HEK293 (cell line): ENCODE data around the gene GRM2.

Experiments used
- BCL11A ChIP-seq: fragments of 450-650 bp; formaldehyde crosslinking; IDR thresholded peaks from 2 replicates; pipeline ENCODE4 v1.5.1; 2016; ENCODE audit warnings: low read depth, missing biosample characterization, missing genetic modification characterization
- GLIS1 ChIP-seq: fragments of 450-650 bp; formaldehyde crosslinking; IDR thresholded peaks from 2 replicates; pipeline ENCODE4 v1.5.1; 2016; ENCODE audit warnings: missing biosample characterization, missing genetic modification characterization
- ZBTB8A ChIP-seq: fragments of 450-650 bp; formaldehyde crosslinking; IDR thresholded peaks from 2 replicates; pipeline ENCODE4 v1.5.1; 2016; ENCODE audit warnings: missing biosample characterization, missing genetic modification characterization
- ZNF10 ChIP-seq: fragments of 450-650 bp; formaldehyde crosslinking; IDR thresholded peaks from 2 replicates; pipeline ENCODE4 v1.5.1; 2017; ENCODE audit warnings: missing biosample characterization, missing genetic modification characterization
- ZNF146 ChIP-seq: fragments of 450-650 bp; formaldehyde crosslinking; IDR thresholded peaks from 2 replicates; pipeline ENCODE4 v1.5.1; 2016; ENCODE audit warnings: missing biosample characterization, missing genetic modification characterization
- ZNF202 ChIP-seq: fragments of 450-650 bp; formaldehyde crosslinking; IDR thresholded peaks from 2 replicates; pipeline ENCODE4 v1.5.1; 2016; ENCODE audit warnings: missing biosample characterization, missing genetic modification characterization, borderline replicate concordance
- ZNF214 ChIP-seq: fragments of 450-650 bp; formaldehyde crosslinking; IDR thresholded peaks from 2 replicates; pipeline ENCODE4 v1.5.1; 2017; ENCODE audit warnings: missing biosample characterization, mild to moderate bottlenecking, missing genetic modification characterization, borderline replicate concordance
- ZNF23 ChIP-seq: fragments of 450-650 bp; formaldehyde crosslinking; IDR thresholded peaks from 2 replicates; pipeline ENCODE4 v1.5.1; 2016; ENCODE audit warnings: missing biosample characterization, missing genetic modification characterization, borderline replicate concordance
- ZNF354C ChIP-seq: fragments of 450-650 bp; formaldehyde crosslinking; IDR thresholded peaks from 2 replicates; pipeline ENCODE4 v1.5.1; 2016; ENCODE audit warnings: missing biosample characterization, missing genetic modification characterization, low read depth, borderline replicate concordance
- ZNF473 ChIP-seq: fragments of 450-650 bp; formaldehyde crosslinking; IDR thresholded peaks from 2 replicates; pipeline ENCODE4 v1.5.1; 2017; ENCODE audit warnings: missing biosample characterization, missing genetic modification characterization
- ZNF529 ChIP-seq: fragments of 450-650 bp; formaldehyde crosslinking; IDR thresholded peaks from 2 replicates; pipeline ENCODE4 v1.5.1; 2017; ENCODE audit warnings: missing genetic modification characterization, missing biosample characterization; ENCODE audit not compliant: insufficient replicate concordance
- ZNF560 ChIP-seq: fragments of 450-650 bp; formaldehyde crosslinking; IDR thresholded peaks from 2 replicates; pipeline ENCODE4 v1.5.1; 2017; ENCODE audit warnings: missing biosample characterization, missing genetic modification characterization, borderline replicate concordance
- ZNF571 ChIP-seq: fragments of 450-650 bp; formaldehyde crosslinking; IDR thresholded peaks from 2 replicates; pipeline ENCODE4 v1.5.0; 2017; ENCODE audit warnings: missing biosample characterization, missing genetic modification characterization
- ZNF629 ChIP-seq: fragments of 450-650 bp; formaldehyde crosslinking; IDR thresholded peaks from 2 replicates; pipeline ENCODE4 v1.5.1; 2017; ENCODE audit warnings: missing biosample characterization, missing genetic modification characterization
- ZNF654 ChIP-seq: fragments of 450-650 bp; formaldehyde crosslinking; IDR thresholded peaks from 2 replicates; pipeline ENCODE4 v1.5.1; 2016; ENCODE audit warnings: low read depth, missing biosample characterization, missing genetic modification characterization
- ZNF76 ChIP-seq: fragments of 450-650 bp; formaldehyde crosslinking; IDR thresholded peaks from 2 replicates; pipeline ENCODE4; 2016; ENCODE audit warnings: low read depth, missing biosample characterization, missing genetic modification characterization, borderline replicate concordance
- ZNF768 ChIP-seq: fragments of 450-650 bp; formaldehyde crosslinking; IDR thresholded peaks from 2 replicates; pipeline ENCODE4 v1.5.1; 2018; ENCODE audit warnings: missing biosample characterization, mild to moderate bottlenecking, missing genetic modification characterization
- ZSCAN30 ChIP-seq: fragments of 450-650 bp; IDR thresholded peaks from 2 replicates; pipeline ENCODE4 v1.5.1; 2018; ENCODE audit warnings: missing biosample characterization, mild to moderate bottlenecking, missing genetic modification characterization, moderate library complexity
- TF ChIP-seq, protein P1 (sequence below): fragments of 450-650 bp; formaldehyde crosslinking; IDR thresholded peaks from 2 replicates; pipeline ENCODE4 v1.5.1; 2016; ENCODE audit warnings: missing biosample characterization, missing genetic modification characterization, low read depth
- TF ChIP-seq, protein P2 (sequence below): fragments of 450-650 bp; IDR thresholded peaks from 2 replicates; pipeline ENCODE4 v1.5.1; 2018; ENCODE audit warnings: missing biosample characterization, missing genetic modification characterization
- TF ChIP-seq, protein P3 (sequence below): fragments of 450-650 bp; formaldehyde crosslinking; IDR thresholded peaks from 2 replicates; pipeline ENCODE4 v1.5.1; 2017; ENCODE audit warnings: missing biosample characterization, mild to moderate bottlenecking, missing genetic modification characterization, moderate library complexity
- TF ChIP-seq, protein P4 (sequence below): fragments of 450-650 bp; formaldehyde crosslinking; IDR thresholded peaks from 2 replicates; pipeline ENCODE4 v1.5.1; 2017; ENCODE audit warnings: missing biosample characterization, missing genetic modification characterization
- TF ChIP-seq, protein P5 (sequence below): fragments of 450-650 bp; formaldehyde crosslinking; IDR thresholded peaks from 2 replicates; pipeline ENCODE4 v1.5.1; 2016; ENCODE audit warnings: missing biosample characterization, missing genetic modification characterization
- TF ChIP-seq, protein P6 (sequence below): fragments of 450-650 bp; formaldehyde crosslinking; IDR thresholded peaks from 2 replicates; pipeline ENCODE4 v1.5.1; 2016; ENCODE audit warnings: missing biosample characterization, missing genetic modification characterization

GRM2 gene

DNA sequence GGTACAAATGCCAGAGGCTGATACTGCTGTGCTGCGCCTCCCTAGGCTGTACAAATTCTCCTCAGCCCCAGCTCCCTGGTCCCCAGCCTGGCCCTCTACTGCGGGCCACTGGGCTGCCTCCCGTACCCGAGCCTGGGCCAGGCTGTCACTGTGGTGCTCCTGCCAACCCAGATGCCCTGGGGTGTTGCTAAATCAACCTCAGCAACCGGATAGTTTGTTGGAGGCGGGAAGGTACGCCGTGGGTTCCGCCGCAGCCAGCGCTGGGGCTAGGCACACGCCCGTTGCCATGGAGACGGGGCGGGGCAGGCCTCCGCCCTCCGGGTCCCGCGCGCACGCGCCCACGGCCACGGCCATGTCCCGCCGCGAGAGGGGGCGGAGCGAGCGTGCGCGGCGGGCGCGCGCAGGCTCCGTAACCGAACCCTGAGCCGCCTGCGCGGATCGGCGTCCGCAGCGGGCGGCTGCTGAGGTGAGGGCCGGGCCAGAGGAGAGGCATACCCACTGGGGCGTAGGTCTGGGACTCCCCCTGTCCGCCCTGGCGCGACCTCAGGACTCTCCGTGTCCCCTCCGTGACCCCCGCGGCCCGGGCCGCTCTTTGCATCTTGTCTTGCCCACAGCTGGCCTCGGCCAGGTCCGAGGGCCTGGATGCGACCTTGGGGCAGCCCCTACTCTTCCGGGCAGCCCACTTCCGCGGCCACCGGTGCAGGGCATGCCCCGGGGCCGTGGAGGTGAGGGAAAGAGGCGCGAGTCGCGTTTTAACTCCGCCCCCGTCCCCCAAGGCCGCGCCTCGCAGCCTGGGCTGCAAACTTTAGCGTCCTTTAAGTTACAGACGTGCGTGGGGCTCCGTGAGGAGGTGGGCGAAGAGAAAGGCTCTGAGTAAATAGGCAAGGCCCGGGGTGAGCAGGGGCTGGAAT lies 35.8 kb upstream of the GRM2 start, which contains the start of gene TEX264 (continued):
- TF ChIP-seq, protein P1, sequence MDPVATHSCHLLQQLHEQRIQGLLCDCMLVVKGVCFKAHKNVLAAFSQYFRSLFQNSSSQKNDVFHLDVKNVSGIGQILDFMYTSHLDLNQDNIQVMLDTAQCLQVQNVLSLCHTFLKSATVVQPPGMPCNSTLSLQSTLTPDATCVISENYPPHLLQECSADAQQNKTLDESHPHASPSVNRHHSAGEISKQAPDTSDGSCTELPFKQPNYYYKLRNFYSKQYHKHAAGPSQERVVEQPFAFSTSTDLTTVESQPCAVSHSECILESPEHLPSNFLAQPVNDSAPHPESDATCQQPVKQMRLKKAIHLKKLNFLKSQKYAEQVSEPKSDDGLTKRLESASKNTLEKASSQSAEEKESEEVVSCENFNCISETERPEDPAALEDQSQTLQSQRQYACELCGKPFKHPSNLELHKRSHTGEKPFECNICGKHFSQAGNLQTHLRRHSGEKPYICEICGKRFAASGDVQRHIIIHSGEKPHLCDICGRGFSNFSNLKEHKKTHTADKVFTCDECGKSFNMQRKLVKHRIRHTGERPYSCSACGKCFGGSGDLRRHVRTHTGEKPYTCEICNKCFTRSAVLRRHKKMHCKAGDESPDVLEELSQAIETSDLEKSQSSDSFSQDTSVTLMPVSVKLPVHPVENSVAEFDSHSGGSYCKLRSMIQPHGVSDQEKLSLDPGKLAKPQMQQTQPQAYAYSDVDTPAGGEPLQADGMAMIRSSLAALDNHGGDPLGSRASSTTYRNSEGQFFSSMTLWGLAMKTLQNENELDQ (tag by site-specific recombination): no peak; the same call in 1 of the 2 replicates
- TF ChIP-seq, protein P2, sequence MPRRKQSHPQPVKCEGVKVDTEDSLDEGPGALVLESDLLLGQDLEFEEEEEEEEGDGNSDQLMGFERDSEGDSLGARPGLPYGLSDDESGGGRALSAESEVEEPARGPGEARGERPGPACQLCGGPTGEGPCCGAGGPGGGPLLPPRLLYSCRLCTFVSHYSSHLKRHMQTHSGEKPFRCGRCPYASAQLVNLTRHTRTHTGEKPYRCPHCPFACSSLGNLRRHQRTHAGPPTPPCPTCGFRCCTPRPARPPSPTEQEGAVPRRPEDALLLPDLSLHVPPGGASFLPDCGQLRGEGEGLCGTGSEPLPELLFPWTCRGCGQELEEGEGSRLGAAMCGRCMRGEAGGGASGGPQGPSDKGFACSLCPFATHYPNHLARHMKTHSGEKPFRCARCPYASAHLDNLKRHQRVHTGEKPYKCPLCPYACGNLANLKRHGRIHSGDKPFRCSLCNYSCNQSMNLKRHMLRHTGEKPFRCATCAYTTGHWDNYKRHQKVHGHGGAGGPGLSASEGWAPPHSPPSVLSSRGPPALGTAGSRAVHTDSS (tag by site-specific recombination): no peak
- TF ChIP-seq ZNF629 (tag by site-specific recombination) (no peak), ZNF76 (tag by site-specific recombination) (no peak), ZNF571 (tag by site-specific recombination) (no peak), ZNF214 (tag by site-specific recombination) (no peak), BCL11A (tag by site-specific recombination) (no peak), ZNF202 (tag by site-specific recombination) (no peak), ZNF10 (tag by site-specific recombination) (no peak), ZNF354C (tag by site-specific recombination) (no peak), ZNF529 (tag by site-specific recombination) (no peak), GLIS1 (tag by site-specific recombination) (peak; percentile 28; the same call in 1 of the 2 replicates), ZNF146 (no peak; the same call in 1 of the 2 replicates), ZNF473 (no peak), ZNF560 (no peak), ZSCAN30 (tag by site-specific recombination) (0 out of 2 replicates have a peak, but pooled peaks have one; percentile 3), ZNF768 (tag by site-specific recombination) (no peak), ZBTB8A (tag by site-specific recombination) (no peak), ZNF23 (tag by site-specific recombination) (no peak), ZNF654 (no peak)
- TF ChIP-seq, protein P3, sequence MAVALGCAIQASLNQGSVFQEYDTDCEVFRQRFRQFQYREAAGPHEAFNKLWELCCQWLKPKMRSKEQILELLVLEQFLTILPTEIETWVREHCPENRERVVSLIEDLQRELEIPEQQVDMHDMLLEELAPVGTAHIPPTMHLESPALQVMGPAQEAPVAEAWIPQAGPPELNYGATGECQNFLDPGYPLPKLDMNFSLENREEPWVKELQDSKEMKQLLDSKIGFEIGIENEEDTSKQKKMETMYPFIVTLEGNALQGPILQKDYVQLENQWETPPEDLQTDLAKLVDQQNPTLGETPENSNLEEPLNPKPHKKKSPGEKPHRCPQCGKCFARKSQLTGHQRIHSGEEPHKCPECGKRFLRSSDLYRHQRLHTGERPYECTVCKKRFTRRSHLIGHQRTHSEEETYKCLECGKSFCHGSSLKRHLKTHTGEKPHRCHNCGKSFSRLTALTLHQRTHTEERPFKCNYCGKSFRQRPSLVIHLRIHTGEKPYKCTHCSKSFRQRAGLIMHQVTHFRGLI (tag by site-specific recombination): no peak
- TF ChIP-seq, protein P4, sequence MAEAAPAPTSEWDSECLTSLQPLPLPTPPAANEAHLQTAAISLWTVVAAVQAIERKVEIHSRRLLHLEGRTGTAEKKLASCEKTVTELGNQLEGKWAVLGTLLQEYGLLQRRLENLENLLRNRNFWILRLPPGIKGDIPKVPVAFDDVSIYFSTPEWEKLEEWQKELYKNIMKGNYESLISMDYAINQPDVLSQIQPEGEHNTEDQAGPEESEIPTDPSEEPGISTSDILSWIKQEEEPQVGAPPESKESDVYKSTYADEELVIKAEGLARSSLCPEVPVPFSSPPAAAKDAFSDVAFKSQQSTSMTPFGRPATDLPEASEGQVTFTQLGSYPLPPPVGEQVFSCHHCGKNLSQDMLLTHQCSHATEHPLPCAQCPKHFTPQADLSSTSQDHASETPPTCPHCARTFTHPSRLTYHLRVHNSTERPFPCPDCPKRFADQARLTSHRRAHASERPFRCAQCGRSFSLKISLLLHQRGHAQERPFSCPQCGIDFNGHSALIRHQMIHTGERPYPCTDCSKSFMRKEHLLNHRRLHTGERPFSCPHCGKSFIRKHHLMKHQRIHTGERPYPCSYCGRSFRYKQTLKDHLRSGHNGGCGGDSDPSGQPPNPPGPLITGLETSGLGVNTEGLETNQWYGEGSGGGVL: peak; percentile 47; the same call in 1 of the 2 replicates
- TF ChIP-seq, protein P5, sequence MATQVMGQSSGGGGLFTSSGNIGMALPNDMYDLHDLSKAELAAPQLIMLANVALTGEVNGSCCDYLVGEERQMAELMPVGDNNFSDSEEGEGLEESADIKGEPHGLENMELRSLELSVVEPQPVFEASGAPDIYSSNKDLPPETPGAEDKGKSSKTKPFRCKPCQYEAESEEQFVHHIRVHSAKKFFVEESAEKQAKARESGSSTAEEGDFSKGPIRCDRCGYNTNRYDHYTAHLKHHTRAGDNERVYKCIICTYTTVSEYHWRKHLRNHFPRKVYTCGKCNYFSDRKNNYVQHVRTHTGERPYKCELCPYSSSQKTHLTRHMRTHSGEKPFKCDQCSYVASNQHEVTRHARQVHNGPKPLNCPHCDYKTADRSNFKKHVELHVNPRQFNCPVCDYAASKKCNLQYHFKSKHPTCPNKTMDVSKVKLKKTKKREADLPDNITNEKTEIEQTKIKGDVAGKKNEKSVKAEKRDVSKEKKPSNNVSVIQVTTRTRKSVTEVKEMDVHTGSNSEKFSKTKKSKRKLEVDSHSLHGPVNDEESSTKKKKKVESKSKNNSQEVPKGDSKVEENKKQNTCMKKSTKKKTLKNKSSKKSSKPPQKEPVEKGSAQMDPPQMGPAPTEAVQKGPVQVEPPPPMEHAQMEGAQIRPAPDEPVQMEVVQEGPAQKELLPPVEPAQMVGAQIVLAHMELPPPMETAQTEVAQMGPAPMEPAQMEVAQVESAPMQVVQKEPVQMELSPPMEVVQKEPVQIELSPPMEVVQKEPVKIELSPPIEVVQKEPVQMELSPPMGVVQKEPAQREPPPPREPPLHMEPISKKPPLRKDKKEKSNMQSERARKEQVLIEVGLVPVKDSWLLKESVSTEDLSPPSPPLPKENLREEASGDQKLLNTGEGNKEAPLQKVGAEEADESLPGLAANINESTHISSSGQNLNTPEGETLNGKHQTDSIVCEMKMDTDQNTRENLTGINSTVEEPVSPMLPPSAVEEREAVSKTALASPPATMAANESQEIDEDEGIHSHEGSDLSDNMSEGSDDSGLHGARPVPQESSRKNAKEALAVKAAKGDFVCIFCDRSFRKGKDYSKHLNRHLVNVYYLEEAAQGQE (tag by site-specific recombination): no peak
- TF ChIP-seq, protein P6, sequence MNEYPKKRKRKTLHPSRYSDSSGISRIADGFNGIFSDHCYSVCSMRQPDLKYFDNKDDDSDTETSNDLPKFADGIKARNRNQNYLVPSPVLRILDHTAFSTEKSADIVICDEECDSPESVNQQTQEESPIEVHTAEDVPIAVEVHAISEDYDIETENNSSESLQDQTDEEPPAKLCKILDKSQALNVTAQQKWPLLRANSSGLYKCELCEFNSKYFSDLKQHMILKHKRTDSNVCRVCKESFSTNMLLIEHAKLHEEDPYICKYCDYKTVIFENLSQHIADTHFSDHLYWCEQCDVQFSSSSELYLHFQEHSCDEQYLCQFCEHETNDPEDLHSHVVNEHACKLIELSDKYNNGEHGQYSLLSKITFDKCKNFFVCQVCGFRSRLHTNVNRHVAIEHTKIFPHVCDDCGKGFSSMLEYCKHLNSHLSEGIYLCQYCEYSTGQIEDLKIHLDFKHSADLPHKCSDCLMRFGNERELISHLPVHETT (tag by site-specific recombination): no peak
